Measurements from ENCODE around the gene PMM1.

DNA sequence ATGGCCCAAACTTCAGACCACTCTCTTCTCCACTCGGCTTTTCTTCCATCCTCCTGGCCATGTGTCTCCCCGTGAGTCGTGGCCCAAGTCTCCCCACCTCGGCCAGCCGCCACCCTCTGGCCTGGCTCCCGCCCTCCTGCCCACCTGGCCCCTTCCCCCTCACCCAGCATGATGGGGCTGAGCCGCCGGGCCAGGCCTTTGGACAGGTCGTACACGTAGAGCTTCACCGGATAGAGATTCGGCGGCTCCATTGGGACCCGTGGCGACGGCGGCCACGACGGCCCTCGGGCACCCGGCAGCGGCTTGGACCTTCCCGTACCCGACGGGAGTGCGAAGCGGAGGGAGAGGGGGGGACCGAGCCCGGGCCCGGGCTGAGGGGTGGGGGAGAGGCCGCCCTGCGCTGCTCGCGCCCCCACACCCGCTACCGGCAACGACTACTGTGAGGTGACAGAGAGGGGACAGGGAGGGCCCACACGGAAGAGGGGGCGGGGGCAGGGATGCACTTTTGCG is 31.0 kb upstream of the PMM1 start, which contains the start of gene DESI1:
- TF ChIP-seq, protein P1, sequence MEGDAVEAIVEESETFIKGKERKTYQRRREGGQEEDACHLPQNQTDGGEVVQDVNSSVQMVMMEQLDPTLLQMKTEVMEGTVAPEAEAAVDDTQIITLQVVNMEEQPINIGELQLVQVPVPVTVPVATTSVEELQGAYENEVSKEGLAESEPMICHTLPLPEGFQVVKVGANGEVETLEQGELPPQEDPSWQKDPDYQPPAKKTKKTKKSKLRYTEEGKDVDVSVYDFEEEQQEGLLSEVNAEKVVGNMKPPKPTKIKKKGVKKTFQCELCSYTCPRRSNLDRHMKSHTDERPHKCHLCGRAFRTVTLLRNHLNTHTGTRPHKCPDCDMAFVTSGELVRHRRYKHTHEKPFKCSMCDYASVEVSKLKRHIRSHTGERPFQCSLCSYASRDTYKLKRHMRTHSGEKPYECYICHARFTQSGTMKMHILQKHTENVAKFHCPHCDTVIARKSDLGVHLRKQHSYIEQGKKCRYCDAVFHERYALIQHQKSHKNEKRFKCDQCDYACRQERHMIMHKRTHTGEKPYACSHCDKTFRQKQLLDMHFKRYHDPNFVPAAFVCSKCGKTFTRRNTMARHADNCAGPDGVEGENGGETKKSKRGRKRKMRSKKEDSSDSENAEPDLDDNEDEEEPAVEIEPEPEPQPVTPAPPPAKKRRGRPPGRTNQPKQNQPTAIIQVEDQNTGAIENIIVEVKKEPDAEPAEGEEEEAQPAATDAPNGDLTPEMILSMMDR (IDR thresholded peaks at IDR 0.05): no peak
- no peak for TF ChIP-seq ZFX (IDR thresholded peaks at IDR 0.05; ENCODE audit: borderline replicate concordance)

All from 22Rv1 (cell line).